K562 (cell line): ENCODE results near the gene DRC1. TPM values are rescaled to one million over a fixed set of nuclear protein-coding genes. Genes with fewer than 3 reads are reported as not detected.
A peak's percentile ranks its signal among the peaks of the same experiment; 100 is the strongest.

Source experiments
- ATAC-seq: fragments of 200-7000 bp; cut with Tn5 transposase; 3 replicates; pipeline ENCODE4 v1.9.1; 2020; ENCODE audit warnings: moderate library complexity
- BruUV-seq: library from RNA; stranded (reverse); fragments of 400-500 nt; replicated peaks from 2 replicates; lab custom pipeline; 2021; lab: Mats Ljungman, UMichigan
- CTCF ChIA-PET: fragments of 300-600 bp; formaldehyde crosslinking; extraction: SDS; loops from one replicate; lab custom pipeline; 2021; ENCODE audit warnings: low intra/inter-chr PET ratio; lab: Yijun Ruan, JAX
- POLR2A ChIA-PET: fragments of 300-600, 350-650 bp; sonication (Branson Sonifier 250); formaldehyde crosslinking; extraction: SDS; loops from one replicate; lab custom pipeline; 2021; ENCODE audit warnings: antibody characterized with exemption, inconsistent platforms; lab: Yijun Ruan, JAX
- DNase-seq, 4 experiments: peaks; one replicate each; pipeline versions ENCODE4 v3.0.0 to v3.0.0-alpha.2; 2011 to 2018; ENCODE audit warnings: low spot score in 3 of 4, mixed read lengths in 3 of 4; ENCODE audit errors: extremely low read depth in 1 of 4
- FAIRE-seq: peaks from 2 replicates; lab custom pipeline; 2011; peaks lifted over from hg19 to GRCh38; lab: Jason Lieb, UNC
- H2AFZ ChIP-seq: 2 replicates; pipeline ENCODE4 v1.6.0; 2011; ENCODE audit warnings: low read depth, low read length, control low read depth, inconsistent platforms
- H3K27ac ChIP-seq: fragments of 200-600 bp; 3 replicates; pipeline ENCODE4 v1.8.0; 2011; ENCODE audit warnings: low read depth, mild to moderate bottlenecking, control low read depth, inconsistent platforms, low read length, moderate library complexity, mixed read lengths; ENCODE audit errors: extremely low read depth
- H3K27me3 ChIP-seq, 2 experiments: fragments of 300-600 bp in 1 of 2; 2 replicates in 1 of 2; 3 replicates in 1 of 2; pipeline versions ENCODE4 v1.6.0 to v1.8.0; 2011; ENCODE audit warnings: inconsistent platforms in 2 of 2, low read length in 2 of 2, mild to moderate bottlenecking in 1 of 2, mixed read lengths in 1 of 2, moderate library complexity in 1 of 2; ENCODE audit not compliant: control insufficient read depth in 2 of 2, insufficient read depth in 2 of 2
- H3K36me3 ChIP-seq: fragments of 300-600 bp; 3 replicates; pipeline ENCODE4 v1.8.0; 2011; ENCODE audit warnings: mild to moderate bottlenecking, low read length, inconsistent platforms; ENCODE audit not compliant: control insufficient read depth, insufficient read depth
- H3K4me1 ChIP-seq, 2 experiments: fragments of 200-600 bp in 1 of 2; replicated peaks in 1 of 2; 2 replicates in 1 of 2; 3 replicates in 1 of 2; pipeline versions ENCODE4 v1.5.1 to v1.8.0; 2011; ENCODE audit warnings: inconsistent platforms in 2 of 2, low read length in 2 of 2, mild to moderate bottlenecking in 1 of 2, mixed read lengths in 1 of 2, moderate library complexity in 1 of 2; ENCODE audit not compliant: control insufficient read depth in 2 of 2, insufficient read depth in 2 of 2
- H3K4me2 ChIP-seq: 2 replicates; pipeline ENCODE4 v1.6.1; 2011; ENCODE audit warnings: low read length, control low read depth, inconsistent platforms, mixed read lengths; ENCODE audit not compliant: insufficient read depth
- H3K4me3 ChIP-seq: fragments of 200-600 bp; sonication (generic), shearing (Covaris generic); 2 replicates; pipeline ENCODE4 v1.5.1; 2016; ENCODE audit warnings: control low read depth, inconsistent platforms
- H3K79me2 ChIP-seq: fragments of 200-600 bp; 3 replicates; pipeline ENCODE4 v1.8.0; 2011; ENCODE audit warnings: low read length, inconsistent platforms; ENCODE audit not compliant: control insufficient read depth, insufficient read depth
- H3K9ac ChIP-seq, 2 experiments: 2 replicates each; pipeline versions ENCODE4 v1.6.0 to v1.6.1; 2011; ENCODE audit warnings: low read depth in 2 of 2, low read length in 2 of 2, control low read depth in 1 of 2, inconsistent platforms in 1 of 2, mild to moderate bottlenecking in 1 of 2, mixed read lengths in 1 of 2; ENCODE audit not compliant: insufficient read depth in 1 of 2
- H3K9me1 ChIP-seq: one replicate; pipeline ENCODE4 v1.6.0; 2011; ENCODE audit warnings: inconsistent platforms, mild to moderate bottlenecking, low read length, moderate library complexity; ENCODE audit not compliant: control insufficient read depth, insufficient read depth
- H3K9me3 ChIP-seq: replicated peaks from 2 replicates; pipeline ENCODE4 v1.5.1; 2011; ENCODE audit warnings: low read depth, low read length, inconsistent platforms; ENCODE audit not compliant: control insufficient read depth, insufficient read depth
- H4K20me1 ChIP-seq: replicated peaks from 2 replicates; pipeline ENCODE4 v1.6.1; 2011; ENCODE audit warnings: low read length, inconsistent platforms, mixed read lengths; ENCODE audit not compliant: control insufficient read depth, insufficient read depth
- BDP1 ChIP-seq: IDR thresholded peaks from 3 replicates; pipeline ENCODE4 v1.6.1; 2011; ENCODE audit not compliant: insufficient read length, insufficient read depth
- BRD4 ChIP-seq: fragments of 200-600 bp; sonication (generic); IDR thresholded peaks from 2 replicates; pipeline ENCODE4 v1.6.1; 2017; ENCODE audit warnings: inconsistent platforms
- HMBOX1 ChIP-seq: sonication (generic); IDR thresholded peaks from 2 replicates; pipeline ENCODE4 v1.6.1; 2016
- KDM5B ChIP-seq: fragments of 200-600 bp; sonication (generic); IDR thresholded peaks from 2 replicates; pipeline ENCODE4 v1.6.1; 2012; ENCODE audit warnings: low read depth, mild to moderate bottlenecking, moderate library complexity, low read length, control low read depth, inconsistent platforms; ENCODE audit not compliant: insufficient replicate concordance
- ZNF639 ChIP-seq, 2 experiments: fragments of 200-800 bp in 1 of 2; sonication (Bioruptor generic) in 1 of 2; sonication (generic) in 1 of 2; formaldehyde crosslinking in 1 of 2; IDR thresholded peaks in 1 of 2; conservative IDR thresholded peaks in 1 of 2; 2 replicates each; pipeline versions ENCODE4 v1.5.0 to v1.6.1; 2016 to 2020; ENCODE audit warnings: missing compliant biosample characterization in 1 of 2, missing genetic modification characterization in 1 of 2, missing genetic modification reagents in 1 of 2
- ZNF79 ChIP-seq: fragments of 250-450 bp; sonication (Bioruptor Pico); IDR thresholded peaks from 2 replicates; pipeline ENCODE4 v1.4.0; 2020; ENCODE audit warnings: low read depth, mild to moderate bottlenecking, moderate library complexity
- WGBS: fragments of 100-300 bp; shearing (Covaris generic); methylation state at CpG from one replicate; pipeline ENCODE4 v1.1.6; 2016; ENCODE audit warnings: low coverage, mixed read lengths; ENCODE audit not compliant: insufficient coverage; ENCODE audit errors: missing lambda C conversion rate; 5-methylcytosine and 5-hydroxymethylcytosine counted together
- in situ Hi-C: fragments of 300-500 bp; cut with MboI; formaldehyde crosslinking; loops from 4 replicates; pipeline ENCODE4 v1.15.0; 2018; ENCODE audit warnings: inconsistent platforms, mixed read lengths
- intact Hi-C: fragments of 100-400 bp; cut with micrococcal nuclease; formaldehyde crosslinking; loops from 2 replicates; pipeline ENCODE4 v1.14.2; 2022
- polyA plus RNA-seq, 8 experiments: library from polyadenylated mRNA; depleted of rRNA in 4 of 8; stranded (reverse) in 5 of 8; unstranded in 3 of 8; fragments of >200 nt; fragmentation: Nextera tagmentation in 2 of 8; fragmentation: Illumina TruSeq in 1 of 8; extraction: Ambion mirVana in 2 of 8; extraction: Trizol in 1 of 8; gene quantifications; 2 replicates each; pipeline versions ENCODE4 v1.2.1 to v1.2.3, GENCODE V29; 2011 to 2014; ENCODE audit warnings: inconsistent platforms in 1 of 8, missing spikeins in 1 of 8
- total RNA-seq, 7 experiments: library from RNA; depleted of rRNA in 6 of 7; stranded (reverse); fragments of >200 nt in 6 of 7; fragmentation: Illumina TruSeq in 2 of 7; extraction: Trizol in 2 of 7; gene quantifications; 2 replicates each; pipeline versions ENCODE4 v1.2.1 to v1.2.3, GENCODE V29; 2011 to 2021; ENCODE audit warnings: low replicate concordance in 1 of 7

Gene DRC1
- total and polyA plus RNA-seq, 9 of the 15 experiments (the other 6 are each of a cell fraction or from before 2014, with no cell fraction given): 0.07 to 0.10 TPM; not detected in 7

GRCh38 chr2:26356111-26356510 is 45.6 kb upstream of the DRC1 start:
- ATAC-seq: peak; percentile 34
- H3K9me1 ChIP-seq: no peaks in the 10 kb centered on the region
- H3K4me1 ChIP-seq: peaks cover 37 to 73% of the 10 kb centered on the region in 2 experiments
- H2AFZ ChIP-seq: no peak overlapping the region; the same call in 1 of the 2 replicates
- H3K9me3 ChIP-seq: no peaks in the 10 kb centered on the region; the same call in 1 of the 2 replicates
- intact Hi-C loops: no loop called here
- BruUV-seq: no TSS peak
- H3K36me3 ChIP-seq: peaks cover 47% of the 10 kb centered on the region
- POLR2A ChIA-PET: interaction anchor here (0.7 to 8.0 kb wide), 11 partner anchors 9 to 113 kb away, joined by 3 to 64 read pairs (median 4); partner anchors contain the start of genes ADGRF3, HADHA, HADHB and SELENOI
- H3K27ac ChIP-seq: peak overlapping the region; percentile 95
- peaks cover 98% of the 10 kb centered on the region for H3K79me2 ChIP-seq
- CTCF ChIA-PET: no interaction called here
- H3K4me2 ChIP-seq: peak overlapping the region; percentile 81
- WGBS: 52% methylated on average over 2 of the region's 2 CpGs
- no peak for TF ChIP-seq ZNF639 (CRISPR knock-in tag; conservative IDR thresholded peaks at IDR 0.05 in 1 of 2, IDR thresholded peaks at IDR 0.05 in 1 of 2)
- no peak for TF ChIP-seq ZNF79
- no peak for TF ChIP-seq KDM5B
- TF ChIP-seq BDP1: no peak
- 0 out of 2 replicates have a peak, but pooled peaks have one; percentile 49 for TF ChIP-seq BRD4
- peak; percentile 51 for TF ChIP-seq HMBOX1
- TF ChIP-seq, all 486 proteins: peak for 2
- Histone ChIP-seq H3K9ac (peak overlapping the region; percentile 80 to 85; a peak in 3 of 4 replicates), H4K20me1 (0 out of 2 replicates have a peak, but pooled peaks cover 5% of the 10 kb centered on the region), H3K4me3 (peak overlapping the region; percentile 6; the same call in 1 of the 2 replicates), H3K27me3 (no peaks in the 10 kb centered on the region)
- in situ Hi-C loops: no loop called here
- FAIRE-seq: no peak
- peak in 1 of 4 experiments; percentile 30 for DNase-seq
